GM10248 (cell line): ENCODE measurements around the gene TRIM24.
"Not testable (repeated sequence)": the region's sequence is repeated elsewhere in the genome, so short reads cannot be mapped to it uniquely, and the experiment has no call there.

Experiments used
- CTCF ChIA-PET: fragments of 300-600 bp; sonication (Branson Sonifier 250); formaldehyde crosslinking; extraction: SDS; loops from one replicate; lab custom pipeline; 2021; ENCODE audit warnings: antibody characterized with exemption; lab: Yijun Ruan, JAX
- POLR2A ChIA-PET: fragments of 350-650 bp; sonication (Branson Sonifier 250); formaldehyde crosslinking; extraction: SDS; loops from one replicate; lab custom pipeline; 2020; ENCODE audit warnings: antibody characterized with exemption; lab: Yijun Ruan, JAX
- DNase-seq: peaks from one replicate; pipeline ENCODE4 v3.0.0; 2012; ENCODE audit errors: extremely low spot score
- CTCF ChIP-seq: IDR thresholded peaks from 2 replicates; pipeline ENCODE4 v1.5.1; 2012; ENCODE audit warnings: mild to moderate bottlenecking, low read depth; ENCODE audit errors: extremely low read depth, missing control alignments, control extremely low read depth

TRIM24 gene

DNA sequence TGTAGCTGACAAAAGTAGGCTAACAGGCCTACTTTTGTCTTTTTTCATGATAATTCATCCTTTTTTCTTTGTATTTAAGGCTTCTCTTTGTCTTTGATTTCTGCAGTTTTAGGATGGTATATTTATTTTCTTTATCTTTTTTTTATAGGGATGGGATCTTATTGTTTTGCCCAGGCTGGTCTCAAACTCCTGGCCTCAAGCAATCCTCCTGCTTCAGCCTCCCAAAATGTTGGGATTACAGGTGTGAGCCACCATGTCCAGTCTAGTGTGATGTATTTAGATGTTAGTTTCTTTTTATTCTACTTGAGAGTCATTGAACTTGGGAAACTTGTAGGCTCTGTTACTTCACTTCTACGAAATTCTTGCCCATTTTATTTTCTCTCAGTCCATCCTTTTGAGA is 35.4 kb downstream of the TRIM24 start:
- no peak for TF ChIP-seq CTCF
- no peak for DNase-seq
- POLR2A ChIA-PET, result no interaction called here
- CTCF ChIA-PET, result no interaction called here

- DNase-seq, result no peak
- ChIA-PET CTCF (interaction anchor here (1.6 kb wide), 1 partner anchor 12 kb away, joined by 3 read pairs; no protein-coding TSS in a partner anchor), POLR2A (no interaction called here)
- TF ChIP-seq CTCF, result no peak
These were observed 39.3 kb downstream of the TRIM24 start for GRCh38 chr7:138499340-138499739.

GRCh38 chr7:138500303-138500702 is 40.2 kb downstream of the TRIM24 start:
- DNase-seq, POLR2A ChIA-PET: not testable (repeated sequence)
- CTCF ChIA-PET, result interaction anchor here (1.3 kb wide), 1 partner anchor 41 kb away, joined by 3 read pairs; no protein-coding TSS in a partner anchor

- DNase-seq, result no peak
- POLR2A ChIA-PET, result no interaction called here
- CTCF ChIA-PET, result interaction anchor here (1.3 kb wide), 1 partner anchor 41 kb away, joined by 3 read pairs; no protein-coding TSS in a partner anchor
- TF ChIP-seq CTCF, result no peak
These were observed 40.8 kb downstream of the TRIM24 start for GRCh38 chr7:138500892-138501291.

DNA sequence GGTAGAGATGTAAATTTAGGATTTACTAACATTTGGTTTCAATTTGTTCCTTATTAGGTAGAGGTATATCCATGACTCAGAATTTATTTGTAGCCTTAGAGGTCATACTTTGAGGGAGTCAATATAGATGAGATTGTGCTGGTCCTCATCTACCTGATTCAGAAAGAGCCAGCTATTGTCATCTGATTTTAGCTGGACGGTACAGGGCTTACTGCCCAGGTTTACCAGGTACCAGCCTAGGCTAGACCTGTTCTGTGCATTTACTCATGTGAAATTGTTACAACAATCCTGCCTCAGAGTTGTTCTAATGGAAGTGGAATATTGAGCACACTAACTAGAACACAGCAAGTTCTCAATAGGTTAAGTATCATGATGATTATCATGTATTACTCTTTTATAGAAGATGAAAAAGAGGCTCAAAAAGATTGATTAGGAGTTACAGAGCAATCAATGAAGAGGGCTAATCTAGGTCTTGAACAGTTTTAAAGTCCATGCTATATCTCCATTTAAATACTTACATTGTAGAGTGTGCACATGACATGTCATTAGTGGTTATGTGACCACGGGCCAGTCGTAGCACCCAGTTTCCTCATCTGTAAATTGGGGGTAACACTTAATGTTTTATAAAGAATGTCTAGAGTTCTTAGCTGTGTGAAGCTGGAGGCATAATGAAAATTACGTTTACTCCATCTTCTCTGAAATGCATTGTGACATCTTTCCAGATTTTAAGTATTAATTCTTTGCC is 42.1 kb downstream of the TRIM24 start:
- no peak for TF ChIP-seq CTCF
- ChIA-PET CTCF (interaction anchor here (0.8 to 1.4 kb wide), 2 partner anchors 12 kb away, joined by 4 to 5 read pairs; no protein-coding TSS in a partner anchor), POLR2A (no interaction called here)
- no peak for DNase-seq

- ChIA-PET CTCF (interaction anchor here (1.0 to 2.0 kb wide), 4 partner anchors 9 to 27 kb away, joined by 3 to 7 read pairs (median 4); no protein-coding TSS in a partner anchor), POLR2A (no interaction called here)
- no peak for DNase-seq
- no peak for TF ChIP-seq CTCF
These were observed 45.4 kb downstream of the TRIM24 start for GRCh38 chr7:138505361-138505873.

GRCh38 chr7:138506764-138507163 is 46.7 kb downstream of the TRIM24 start:
- ChIA-PET POLR2A (no interaction called here), CTCF (interaction anchor here (1.4 to 2.0 kb wide), 3 partner anchors 8 to 19 kb away, joined by 3 to 7 read pairs (median 4); no protein-coding TSS in a partner anchor)
- no peak for TF ChIP-seq CTCF
- DNase-seq, result no peak
